Measurements from ENCODE around the gene FGF2. TPM values are rescaled to one million over a fixed set of nuclear protein-coding genes. Genes with fewer than 3 reads are reported as not detected.
"Not testable (repeated sequence)": the region's sequence is repeated elsewhere in the genome, so short reads cannot be mapped to it uniquely, and the experiment has no call there.

Gene FGF2
- polyA plus RNA-seq, 5 donors, result 5.7 to 9.1 (median 6.8) TPM

GRCh38 chr4:122810669-122811068, 16.0 kb upstream of the FGF2 start:
- no peak for DNase-seq

GRCh38 chr4:122811781-122812180, 14.8 kb upstream of the FGF2 start:
- DNase-seq, result not testable (repeated sequence)

GRCh38 chr4:122812823-122813222, 13.8 kb upstream of the FGF2 start:
- not testable (repeated sequence) for DNase-seq

GRCh38 chr4:122814426-122814825, 12.2 kb upstream of the FGF2 start:
- no peak for DNase-seq

GRCh38 chr4:122815248-122815647, 11.4 kb upstream of the FGF2 start:
- DNase-seq, result no peak

- DNase-seq, result no peak
Measured at GRCh38 chr4:122816476-122816875, 10.2 kb upstream of the FGF2 start.

GRCh38 chr4:122819708-122820449, 6.8 kb upstream of the FGF2 start:
- DNase-seq, result no peak

GRCh38 chr4:122821092-122821491, 5.5 kb upstream of the FGF2 start:
- peak; percentile 74 to 76 for DNase-seq

GRCh38 chr4:122822466-122822865, 4.2 kb upstream of the FGF2 start:
- DNase-seq, result no peak

GRCh38 chr4:122823476-122823875, 3.2 kb upstream of the FGF2 start:
- DNase-seq, result no peak

GRCh38 chr4:122824616-122825015, 2.0 kb upstream of the FGF2 start:
- DNase-seq, result no peak

GRCh38 chr4:122826079-122826527, 528 bp upstream of the FGF2 start:
- DNase-seq, result peak; percentile 20 to 33

- peak; percentile 44 to 49 for DNase-seq
Measured at GRCh38 chr4:122827258-122827878, 737 bp downstream of the FGF2 start.

GRCh38 chr4:122827879-122828601, 1.4 kb downstream of the FGF2 start:
- DNase-seq, result peak in 1 of 2 donors; percentile 19

GRCh38 chr4:122830426-122831095, 3.9 kb downstream of the FGF2 start:
- DNase-seq, result peak in 1 of 2 donors; percentile 30

GRCh38 chr4:122831515-122832196, 5.0 kb downstream of the FGF2 start:
- DNase-seq, result no peak

- DNase-seq, result no peak
Measured at GRCh38 chr4:122832732-122833131, 6.1 kb downstream of the FGF2 start.

- no peak for DNase-seq
Measured at GRCh38 chr4:122833999-122834398, 7.4 kb downstream of the FGF2 start.

GRCh38 chr4:122836941-122837340, 10.3 kb downstream of the FGF2 start:
- DNase-seq, result no peak

- no peak for DNase-seq
Measured at GRCh38 chr4:122838034-122838433, 11.4 kb downstream of the FGF2 start.

GRCh38 chr4:122842392-122842791, 15.8 kb downstream of the FGF2 start:
- no peak for DNase-seq
